Caco-2 (cell line): ENCODE measurements around the gene LRP1. TPM values are rescaled to one million over a fixed set of nuclear protein-coding genes. Genes with fewer than 3 reads are reported as not detected.

Experiments used
- BruUV-seq: library from RNA; stranded (reverse); fragments of 400-500 nt; replicated peaks from 2 replicates; lab custom pipeline; 2021; lab: Mats Ljungman, UMichigan
- CTCF ChIA-PET: fragments of 300-600 bp; sonication (Branson Sonifier 250); formaldehyde crosslinking; loops from one replicate; lab custom pipeline; 2022; ENCODE audit warnings: antibody characterized with exemption; lab: Charles Lee
- POLR2A ChIA-PET: fragments of 300-600 bp; sonication (Branson Sonifier 250); formaldehyde crosslinking; loops from one replicate; lab custom pipeline; 2022; ENCODE audit warnings: antibody characterized with exemption; lab: Charles Lee
- DNase-seq, 2 experiments: peaks; one replicate each; pipeline versions ENCODE4 v3.0.0 to v3.0.0-alpha.2; 2020 to 2022
- H3K27me3 ChIP-seq: replicated peaks from 2 replicates; pipeline ENCODE4 v1.6.0; 2011; ENCODE audit warnings: low read length; ENCODE audit not compliant: control insufficient read depth, insufficient read depth
- H3K36me3 ChIP-seq: 2 replicates; pipeline ENCODE4 v1.5.1; 2011; ENCODE audit warnings: low read length; ENCODE audit not compliant: control insufficient read depth, insufficient read depth
- H3K4me1 ChIP-seq: fragments of 250-450 bp; sonication (Bioruptor Pico); 2 replicates; pipeline ENCODE4 v1.5.1; 2020; ENCODE audit warnings: mild to moderate bottlenecking
- H3K4me3 ChIP-seq: 2 replicates; pipeline ENCODE4 v1.5.1; 2011; ENCODE audit warnings: low read depth, mild to moderate bottlenecking, control low read depth, low read length
- H3K9me3 ChIP-seq: fragments of 250-450 bp; sonication (Bioruptor Pico); 2 replicates; pipeline ENCODE4 v1.5.1; 2020; ENCODE audit warnings: mild to moderate bottlenecking, moderate library complexity
- H3K27ac Mint-ChIP-seq: one replicate; pipeline ENCODE4 v1.8.0; 2022; ENCODE audit warnings: mixed read lengths; ENCODE audit not compliant: unreplicated experiment
- H3K27me3 Mint-ChIP-seq: one replicate; pipeline ENCODE4 v1.8.0; 2022; ENCODE audit warnings: mixed read lengths; ENCODE audit not compliant: insufficient read depth, unreplicated experiment
- H3K36me3 Mint-ChIP-seq: one replicate; pipeline ENCODE4 v1.8.0; 2022; ENCODE audit warnings: mild to moderate bottlenecking, mixed read lengths; ENCODE audit not compliant: insufficient read depth, unreplicated experiment
- H3K4me1 Mint-ChIP-seq: one replicate; pipeline ENCODE4 v1.8.0; 2022; ENCODE audit warnings: low read depth, mixed read lengths; ENCODE audit not compliant: unreplicated experiment
- H3K4me3 Mint-ChIP-seq: one replicate; pipeline ENCODE4 v1.8.0; 2022; ENCODE audit warnings: mild to moderate bottlenecking, moderate library complexity, mixed read lengths; ENCODE audit not compliant: unreplicated experiment
- H3K9me3 Mint-ChIP-seq: one replicate; pipeline ENCODE4 v1.8.0; 2022; ENCODE audit warnings: mixed read lengths; ENCODE audit not compliant: unreplicated experiment
- intact Hi-C: fragments of 100-400 bp; cut with micrococcal nuclease; formaldehyde crosslinking; loops from one replicate; pipeline ENCODE4 v1.10.0; 2022; ENCODE audit not compliant: unreplicated experiment
- total RNA-seq: library from RNA; stranded (reverse); gene quantifications from 2 replicates; pipeline ENCODE4 v1.2.3, GENCODE V29; 2022
- TF ChIP-seq, protein P1 (sequence below), 2 experiments: fragments of 200-600 bp in 1 of 2; IDR thresholded peaks; 1 replicate in 1 of 2; 2 replicates in 1 of 2; pipeline versions ENCODE4 v1.5.1 to v1.8.0; 2011 to 2022; ENCODE audit warnings: antibody characterized with exemption in 1 of 2, control low read depth in 1 of 2, inconsistent platforms in 1 of 2, low read depth in 1 of 2, low read length in 1 of 2, mild to moderate bottlenecking in 1 of 2, moderate library complexity in 1 of 2; ENCODE audit not compliant: insufficient read depth in 1 of 2, severe bottlenecking in 1 of 2, unreplicated experiment in 1 of 2

LRP1 gene
- total RNA-seq, 1 experiment from 2014 or later = 111 TPM

DNA sequence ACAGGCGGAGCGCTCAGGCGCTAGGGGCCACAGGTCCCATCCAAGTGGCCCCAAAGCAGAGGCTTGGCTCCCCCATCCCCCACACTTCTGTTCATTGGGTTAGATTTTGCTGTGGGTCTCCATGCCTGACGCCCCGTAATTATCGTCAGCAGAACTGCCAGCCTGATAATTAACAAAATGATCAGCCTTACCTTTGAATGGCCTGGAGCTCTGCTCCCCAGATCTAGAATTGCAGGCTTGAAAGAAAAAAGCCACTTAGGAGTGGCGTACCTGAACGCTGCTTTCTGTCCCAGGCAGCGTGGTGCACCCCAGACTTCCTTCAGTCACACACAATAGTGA is 47.8 kb downstream of the LRP1 start:
- Histone ChIP-seq H3K27me3 (no peaks in the 10 kb centered on the region), H3K9me3 (no peaks in the 10 kb centered on the region), H3K36me3 (peaks cover 16% of the 10 kb centered on the region), H3K4me3 (no peak overlapping the region), H3K4me1 (no peaks in the 10 kb centered on the region)
- no peaks in the 10 kb centered on the region for H3K27me3 Mint-ChIP-seq
- TF ChIP-seq, protein P1, sequence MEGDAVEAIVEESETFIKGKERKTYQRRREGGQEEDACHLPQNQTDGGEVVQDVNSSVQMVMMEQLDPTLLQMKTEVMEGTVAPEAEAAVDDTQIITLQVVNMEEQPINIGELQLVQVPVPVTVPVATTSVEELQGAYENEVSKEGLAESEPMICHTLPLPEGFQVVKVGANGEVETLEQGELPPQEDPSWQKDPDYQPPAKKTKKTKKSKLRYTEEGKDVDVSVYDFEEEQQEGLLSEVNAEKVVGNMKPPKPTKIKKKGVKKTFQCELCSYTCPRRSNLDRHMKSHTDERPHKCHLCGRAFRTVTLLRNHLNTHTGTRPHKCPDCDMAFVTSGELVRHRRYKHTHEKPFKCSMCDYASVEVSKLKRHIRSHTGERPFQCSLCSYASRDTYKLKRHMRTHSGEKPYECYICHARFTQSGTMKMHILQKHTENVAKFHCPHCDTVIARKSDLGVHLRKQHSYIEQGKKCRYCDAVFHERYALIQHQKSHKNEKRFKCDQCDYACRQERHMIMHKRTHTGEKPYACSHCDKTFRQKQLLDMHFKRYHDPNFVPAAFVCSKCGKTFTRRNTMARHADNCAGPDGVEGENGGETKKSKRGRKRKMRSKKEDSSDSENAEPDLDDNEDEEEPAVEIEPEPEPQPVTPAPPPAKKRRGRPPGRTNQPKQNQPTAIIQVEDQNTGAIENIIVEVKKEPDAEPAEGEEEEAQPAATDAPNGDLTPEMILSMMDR (IDR thresholded peaks at IDR 0.05; ENCODE audit: insufficient read depth in 1 of 2, low read depth in 1 of 2, low read length in 1 of 2, severe bottlenecking in 1 of 2, unreplicated experiment in 1 of 2) = no peak
- no peak overlapping the region for H3K4me3 Mint-ChIP-seq
- no peak overlapping the region for H3K27ac Mint-ChIP-seq
- BruUV-seq = no TSS peak
- H3K9me3 Mint-ChIP-seq = no peaks in the 10 kb centered on the region
- intact Hi-C loops = loop anchor here (2.0 kb wide), 1 partner anchor 61 kb away; a partner anchor contains a TSS
- H3K4me1 Mint-ChIP-seq = peaks cover under 1% of the 10 kb centered on the region
- CTCF ChIA-PET = interaction anchor here (0.6 to 2.8 kb wide), 6 partner anchors 29 to 76 kb away, joined by 5 to 20 read pairs (median 7); partner anchors contain the start of genes LRP1 and LRP1-AS
- peaks cover 62% of the 10 kb centered on the region for H3K36me3 Mint-ChIP-seq
- DNase-seq = no peak
- POLR2A ChIA-PET = no interaction called here

DNA sequence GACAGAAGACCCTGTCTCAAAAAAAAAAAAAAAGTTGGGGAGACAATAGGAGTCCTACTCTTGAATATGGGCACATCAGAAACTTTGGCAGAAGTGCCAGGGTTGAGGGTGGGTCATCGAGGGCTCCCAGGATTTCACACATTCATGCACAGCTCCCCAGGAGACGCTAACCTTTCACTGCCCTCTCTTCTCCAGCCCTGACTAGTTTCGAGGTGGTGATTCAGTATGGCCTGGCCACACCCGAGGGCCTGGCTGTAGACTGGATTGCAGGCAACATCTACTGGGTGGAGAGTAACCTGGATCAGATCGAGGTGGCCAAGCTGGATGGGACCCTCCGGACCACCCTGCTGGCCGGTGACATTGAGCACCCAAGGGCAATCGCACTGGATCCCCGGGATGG is 48.6 kb downstream of the LRP1 start:
- DNase-seq = no peak
- peaks cover 17% of the 10 kb centered on the region for H3K36me3 ChIP-seq
- POLR2A ChIA-PET = no interaction called here
- no peaks in the 10 kb centered on the region for H3K27me3 Mint-ChIP-seq
- no TSS peak for BruUV-seq
- CTCF ChIA-PET = interaction anchor here (0.6 to 2.8 kb wide), 3 partner anchors 30 to 53 kb away, joined by 3 to 20 read pairs (median 6); partner anchors contain the start of genes LRP1 and LRP1-AS
- no peak overlapping the region for H3K27ac Mint-ChIP-seq
- H3K4me3 ChIP-seq = no peak overlapping the region
- no peaks in the 10 kb centered on the region for H3K4me1 ChIP-seq
- no peaks in the 10 kb centered on the region for H3K27me3 ChIP-seq
- H3K4me3 Mint-ChIP-seq = no peak overlapping the region
- peaks cover 7% of the 10 kb centered on the region for H3K4me1 Mint-ChIP-seq
- no peaks in the 10 kb centered on the region for H3K9me3 ChIP-seq
- no peaks in the 10 kb centered on the region for H3K9me3 Mint-ChIP-seq
- intact Hi-C loops = loop anchor here (2.0 kb wide), 1 partner anchor 60 kb away; a partner anchor contains a TSS
- TF ChIP-seq, protein P1 (IDR thresholded peaks at IDR 0.05; ENCODE audit: insufficient read depth in 1 of 2, low read depth in 1 of 2, low read length in 1 of 2, severe bottlenecking in 1 of 2, unreplicated experiment in 1 of 2) = no peak
- H3K36me3 Mint-ChIP-seq = peaks cover 64% of the 10 kb centered on the region

DNA sequence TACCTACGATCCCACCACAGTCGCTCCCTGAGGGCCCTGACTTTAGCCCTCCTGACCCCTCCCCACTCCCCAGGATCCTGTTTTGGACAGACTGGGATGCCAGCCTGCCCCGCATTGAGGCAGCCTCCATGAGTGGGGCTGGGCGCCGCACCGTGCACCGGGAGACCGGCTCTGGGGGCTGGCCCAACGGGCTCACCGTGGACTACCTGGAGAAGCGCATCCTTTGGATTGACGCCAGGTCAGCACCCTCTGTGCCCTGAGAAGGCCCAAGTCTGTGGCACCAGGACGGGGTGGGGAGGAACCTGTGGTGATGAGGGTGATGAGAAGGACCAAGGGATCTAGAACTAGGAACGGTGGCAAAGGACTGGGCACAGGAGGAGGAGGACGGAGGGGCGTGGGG is 49.1 kb downstream of the LRP1 start:
- Mint-ChIP-seq H3K27me3 (no peaks in the 10 kb centered on the region), H3K4me3 (no peak overlapping the region), H3K36me3 (peaks cover 64% of the 10 kb centered on the region), H3K27ac (no peak overlapping the region), H3K4me1 (peaks cover 7% of the 10 kb centered on the region), H3K9me3 (no peaks in the 10 kb centered on the region)
- Histone ChIP-seq H3K9me3 (no peaks in the 10 kb centered on the region), H3K27me3 (no peaks in the 10 kb centered on the region), H3K4me1 (no peaks in the 10 kb centered on the region), H3K36me3 (peaks cover 17% of the 10 kb centered on the region), H3K4me3 (no peak overlapping the region)
- intact Hi-C loops = loop anchor here (2.0 kb wide), 1 partner anchor 59 kb away; a partner anchor contains a TSS
- TF ChIP-seq, protein P1 (IDR thresholded peaks at IDR 0.05; ENCODE audit: insufficient read depth in 1 of 2, low read depth in 1 of 2, low read length in 1 of 2, severe bottlenecking in 1 of 2, unreplicated experiment in 1 of 2) = no peak
- POLR2A ChIA-PET = no interaction called here
- CTCF ChIA-PET = interaction anchor here (0.7 to 2.8 kb wide), 2 partner anchors 45 to 53 kb away, joined by 3 to 20 read pairs; no protein-coding TSS in a partner anchor
- no TSS peak for BruUV-seq
- DNase-seq = no peak
